ENCODE results near the gene ETNK2. TPM values are rescaled to one million over a fixed set of nuclear protein-coding genes. Genes with fewer than 3 reads are reported as not detected.

The ETNK2 gene
- total and polyA plus RNA-seq, 2 of the 13 experiments (the other 11 are each of a cell fraction or from before 2014, with no cell fraction given): 15.5 to 42.8 TPM

- TF ChIP-seq ZBTB25 (CRISPR knock-in tag; IDR thresholded peaks at IDR 0.05) (no peak), HNF4A (CRISPR knock-in tag; IDR thresholded peaks at IDR 0.05) (peak; percentile 20; the same call in 1 of the 2 replicates), UBTF (CRISPR knock-in tag; IDR thresholded peaks at IDR 0.05) (no peak), DMTF1 (CRISPR knock-in tag; IDR thresholded peaks at IDR 0.05) (no peak), ZNF143 (CRISPR knock-in tag; IDR thresholded peaks at IDR 0.05) (no peak), ZNF570 (CRISPR knock-in tag; IDR thresholded peaks at IDR 0.05; ENCODE audit: borderline replicate concordance) (no peak), SNAPC2 (CRISPR knock-in tag; IDR thresholded peaks at IDR 0.05) (no peak), MED1 (CRISPR knock-in tag; IDR thresholded peaks at IDR 0.05) (no peak), LCORL (IDR thresholded peaks at IDR 0.05) (no peak), LCORL (CRISPR knock-in tag; IDR thresholded peaks at IDR 0.05) (peak; percentile 48; the same call in 1 of the 2 replicates), ZFP90 (CRISPR knock-in tag; IDR thresholded peaks at IDR 0.05; ENCODE audit: borderline replicate concordance) (no peak), KDM2A (CRISPR knock-in tag; IDR thresholded peaks at IDR 0.05; ENCODE audit: borderline replicate concordance, low read depth) (peak; percentile 32; the same call in 1 of the 2 replicates), MTF1 (CRISPR knock-in tag; IDR thresholded peaks at IDR 0.05) (no peak), ZNF484 (CRISPR knock-in tag; IDR thresholded peaks at IDR 0.05; ENCODE audit: borderline replicate concordance, low read depth) (no peak), CCDC6 (CRISPR knock-in tag; IDR thresholded peaks at IDR 0.05) (no peak), KAT8 (CRISPR knock-in tag; IDR thresholded peaks at IDR 0.05) (peak; percentile 32; the same call in 1 of the 2 replicates), NCOA5 (CRISPR knock-in tag; IDR thresholded peaks at IDR 0.05) (no peak), ZNF44 (CRISPR knock-in tag; IDR thresholded peaks at IDR 0.05) (no peak), ZBTB21 (CRISPR knock-in tag; IDR thresholded peaks at IDR 0.05) (no peak), FOXC1 (CRISPR knock-in tag; IDR thresholded peaks at IDR 0.05; ENCODE audit: borderline replicate concordance) (no peak), HNF1B (CRISPR knock-in tag; IDR thresholded peaks at IDR 0.05) (0 out of 2 replicates have a peak, but pooled peaks have one; percentile 13), TEAD3 (CRISPR knock-in tag; optimal IDR thresholded peaks at IDR 0.05; ENCODE audit: borderline replicate concordance) (peak; percentile 38), ZNF317 (CRISPR knock-in tag; IDR thresholded peaks at IDR 0.05) (no peak)
Measured at GRCh38 chr1:204127597-204128242, 24.1 kb downstream of the ETNK2 start (continued).
